HepG2 (cell line): ENCODE measurements around the gene RAB24. TPM values are rescaled to one million over a fixed set of nuclear protein-coding genes. Genes with fewer than 3 reads are reported as not detected.
A peak's percentile ranks its signal among the peaks of the same experiment; 100 is the strongest.

Experiments
- CENPT ChIP-seq: sonication (generic); formaldehyde crosslinking; IDR thresholded peaks from 2 replicates; pipeline ENCODE4 v1.8.0; 2022; ENCODE audit warnings: low read depth, mild to moderate bottlenecking, moderate library complexity, missing genetic modification reagents
- HMG20B ChIP-seq: conservative IDR thresholded peaks from 2 replicates; pipeline ENCODE4 v1.6.1; 2016; ENCODE audit warnings: missing genetic modification reagents, missing compliant biosample characterization
- NFE2 ChIP-seq: sonication (generic); formaldehyde crosslinking; IDR thresholded peaks from 2 replicates; pipeline ENCODE4 v1.4.0; 2020; ENCODE audit warnings: missing genetic modification reagents
- NPAS2 ChIP-seq: sonication (generic); formaldehyde crosslinking; IDR thresholded peaks from 2 replicates; pipeline ENCODE4 v1.8.0; 2022; ENCODE audit warnings: mild to moderate bottlenecking, missing genetic modification reagents, borderline replicate concordance
- PAWR ChIP-seq: sonication (generic); formaldehyde crosslinking; IDR thresholded peaks from 2 replicates; pipeline ENCODE4 v1.4.0; 2020; ENCODE audit warnings: missing genetic modification reagents, mild to moderate bottlenecking, borderline replicate concordance
- PTBP1 ChIP-seq: fragments of 200-400 bp; formaldehyde crosslinking; IDR thresholded peaks from 2 replicates; pipeline ENCODE4 v1.6.1; 2018; ENCODE audit warnings: low read length, low read depth; ENCODE audit not compliant: poor library complexity, severe bottlenecking
- SP1 ChIP-seq, 2 experiments: fragments of 450-650 bp in 1 of 2; sonication (generic) in 1 of 2; formaldehyde crosslinking in 1 of 2; IDR thresholded peaks; 2 replicates each; pipeline versions ENCODE4 v1.4.0 to v1.6.1; 2016 to 2020; ENCODE audit warnings: missing genetic modification reagents in 1 of 2
- SP2 ChIP-seq: sonication (generic); formaldehyde crosslinking; IDR thresholded peaks from 2 replicates; pipeline ENCODE4 v1.5.1; 2020; ENCODE audit warnings: mild to moderate bottlenecking, missing genetic modification reagents
- SRF ChIP-seq: IDR thresholded peaks from 2 replicates; pipeline ENCODE4 v1.6.1; 2011; ENCODE audit warnings: mild to moderate bottlenecking, low read depth, low read length, moderate library complexity
- ZBTB1 ChIP-seq: sonication (generic); formaldehyde crosslinking; IDR thresholded peaks from 2 replicates; pipeline ENCODE4 v1.4.0; 2020; ENCODE audit warnings: missing genetic modification reagents, borderline replicate concordance
- ZBTB34 ChIP-seq: sonication (generic); formaldehyde crosslinking; IDR thresholded peaks from 2 replicates; pipeline ENCODE4 v1.8.0; 2022; ENCODE audit warnings: mild to moderate bottlenecking, missing genetic modification reagents
- ZC3H4 ChIP-seq: sonication (generic); formaldehyde crosslinking; IDR thresholded peaks from 2 replicates; pipeline ENCODE4 v1.4.0; 2020; ENCODE audit warnings: missing genetic modification reagents, borderline replicate concordance
- ZNF367 ChIP-seq: sonication (generic); formaldehyde crosslinking; IDR thresholded peaks from 2 replicates; pipeline ENCODE4 v1.4.0; 2020; ENCODE audit warnings: missing genetic modification reagents, borderline replicate concordance
- ZNF562 ChIP-seq: sonication (generic); formaldehyde crosslinking; IDR thresholded peaks from 2 replicates; pipeline ENCODE4 v1.8.0; 2022; ENCODE audit warnings: missing genetic modification reagents, borderline replicate concordance
- ZNF619 ChIP-seq: sonication (generic); formaldehyde crosslinking; IDR thresholded peaks from 2 replicates; pipeline ENCODE4 v1.4.0; 2020; ENCODE audit warnings: mild to moderate bottlenecking, missing genetic modification reagents
- polyA plus RNA-seq, 8 experiments: library from polyadenylated mRNA; depleted of rRNA in 3 of 8; stranded (reverse) in 7 of 8; unstranded in 1 of 8; fragments of >200 nt; fragmentation: Illumina TruSeq in 4 of 8; extraction: Trizol in 4 of 8; gene quantifications; 2 replicates each; pipeline versions ENCODE4 v1.2.1 to v1.2.3, GENCODE V29; 2011 to 2016; ENCODE audit warnings: low read depth in 4 of 8, missing spikeins in 1 of 8, mixed read lengths in 1 of 8; ENCODE audit not compliant: insufficient read depth in 1 of 8
- total RNA-seq, 5 experiments: library from RNA; depleted of rRNA; stranded (reverse); fragments of >200 nt; fragmentation: Illumina TruSeq; extraction: Trizol; gene quantifications; 2 replicates each; pipeline ENCODE4 v1.2.3, GENCODE V29; 2016; ENCODE audit warnings: low read depth in 1 of 5
- TF ChIP-seq, protein P1 (sequence below), 2 experiments: sonication (generic) in 1 of 2; formaldehyde crosslinking in 1 of 2; IDR thresholded peaks; 2 replicates each; pipeline versions ENCODE4 v1.6.1 to v1.9.0; 2014 to 2022; ENCODE audit warnings: antibody characterized with exemption in 1 of 2, borderline replicate concordance in 1 of 2, inconsistent platforms in 1 of 2, low read depth in 1 of 2, missing genetic modification reagents in 1 of 2
- TF ChIP-seq, protein P2 (sequence below): sonication (generic); formaldehyde crosslinking; IDR thresholded peaks from 2 replicates; pipeline ENCODE4 v1.5.0; 2020; ENCODE audit warnings: mild to moderate bottlenecking, missing genetic modification reagents
- TF ChIP-seq, protein P3 (sequence below): sonication (generic); formaldehyde crosslinking; IDR thresholded peaks from 2 replicates; pipeline ENCODE4 v1.5.0; 2020; ENCODE audit warnings: missing genetic modification reagents

RAB24 gene
- total and polyA plus RNA-seq, 2 of the 13 experiments (the other 11 are each of a cell fraction or from before 2014, with no cell fraction given), result 22.9 to 63.7 TPM

DNA sequence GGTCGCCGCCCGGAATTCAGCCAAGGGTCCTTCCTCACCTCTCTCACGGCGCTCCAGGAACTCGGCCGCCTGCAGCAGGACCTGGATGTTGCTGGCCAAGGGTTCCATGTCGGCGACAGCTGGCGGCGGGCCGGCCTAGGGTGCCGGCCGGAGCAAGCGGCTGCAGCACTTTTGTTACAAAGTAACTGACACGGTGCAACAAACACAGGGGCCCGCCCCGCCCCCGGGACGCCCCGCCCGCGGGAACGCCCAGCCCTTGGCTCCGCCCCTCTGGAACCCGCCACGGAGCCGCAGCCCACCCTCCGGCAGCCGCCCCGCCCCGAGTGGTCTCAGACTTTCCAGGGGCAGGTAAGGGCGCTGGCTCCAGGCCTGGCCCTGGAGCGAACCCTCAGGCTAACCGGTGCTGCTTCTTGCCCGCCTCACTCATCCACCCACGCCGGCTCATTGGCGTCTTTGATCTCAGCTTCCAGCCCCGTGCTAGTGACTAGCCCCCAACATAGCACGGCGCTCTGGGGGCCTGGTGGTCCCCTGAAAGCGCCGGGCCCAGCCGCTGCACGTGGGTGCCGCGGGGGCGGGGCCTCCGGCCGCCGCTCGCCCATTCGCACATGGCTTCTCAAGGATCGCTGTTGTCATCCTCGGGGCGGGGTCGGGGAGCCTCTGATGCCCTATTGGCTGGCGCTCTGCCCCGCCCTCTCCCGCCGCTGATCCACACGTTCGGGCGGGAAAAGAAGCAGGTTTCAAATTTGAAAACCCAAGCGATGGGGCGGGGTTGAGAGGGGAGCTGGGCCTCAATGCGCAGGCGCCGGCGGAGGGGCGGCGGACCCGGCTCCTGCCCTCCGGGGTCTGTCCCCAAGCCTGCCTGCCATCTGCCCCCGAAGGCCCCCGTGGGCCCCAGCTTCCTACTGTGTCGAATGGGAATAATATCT is 8.5 kb upstream of the RAB24 start, which contains the start of gene MXD3 (continued):
- TF ChIP-seq, protein P1, sequence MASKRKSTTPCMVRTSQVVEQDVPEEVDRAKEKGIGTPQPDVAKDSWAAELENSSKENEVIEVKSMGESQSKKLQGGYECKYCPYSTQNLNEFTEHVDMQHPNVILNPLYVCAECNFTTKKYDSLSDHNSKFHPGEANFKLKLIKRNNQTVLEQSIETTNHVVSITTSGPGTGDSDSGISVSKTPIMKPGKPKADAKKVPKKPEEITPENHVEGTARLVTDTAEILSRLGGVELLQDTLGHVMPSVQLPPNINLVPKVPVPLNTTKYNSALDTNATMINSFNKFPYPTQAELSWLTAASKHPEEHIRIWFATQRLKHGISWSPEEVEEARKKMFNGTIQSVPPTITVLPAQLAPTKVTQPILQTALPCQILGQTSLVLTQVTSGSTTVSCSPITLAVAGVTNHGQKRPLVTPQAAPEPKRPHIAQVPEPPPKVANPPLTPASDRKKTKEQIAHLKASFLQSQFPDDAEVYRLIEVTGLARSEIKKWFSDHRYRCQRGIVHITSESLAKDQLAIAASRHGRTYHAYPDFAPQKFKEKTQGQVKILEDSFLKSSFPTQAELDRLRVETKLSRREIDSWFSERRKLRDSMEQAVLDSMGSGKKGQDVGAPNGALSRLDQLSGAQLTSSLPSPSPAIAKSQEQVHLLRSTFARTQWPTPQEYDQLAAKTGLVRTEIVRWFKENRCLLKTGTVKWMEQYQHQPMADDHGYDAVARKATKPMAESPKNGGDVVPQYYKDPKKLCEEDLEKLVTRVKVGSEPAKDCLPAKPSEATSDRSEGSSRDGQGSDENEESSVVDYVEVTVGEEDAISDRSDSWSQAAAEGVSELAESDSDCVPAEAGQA (IDR thresholded peaks at IDR 0.05; ENCODE audit: low read depth), result no peak
- TF ChIP-seq, protein P1 (CRISPR knock-in tag; IDR thresholded peaks at IDR 0.05; ENCODE audit: borderline replicate concordance), result no peak
- peak; percentile 57 for TF ChIP-seq SP2 (CRISPR knock-in tag)
- TF ChIP-seq HMG20B (CRISPR knock-in tag), result no peak
- TF ChIP-seq, protein P2, sequence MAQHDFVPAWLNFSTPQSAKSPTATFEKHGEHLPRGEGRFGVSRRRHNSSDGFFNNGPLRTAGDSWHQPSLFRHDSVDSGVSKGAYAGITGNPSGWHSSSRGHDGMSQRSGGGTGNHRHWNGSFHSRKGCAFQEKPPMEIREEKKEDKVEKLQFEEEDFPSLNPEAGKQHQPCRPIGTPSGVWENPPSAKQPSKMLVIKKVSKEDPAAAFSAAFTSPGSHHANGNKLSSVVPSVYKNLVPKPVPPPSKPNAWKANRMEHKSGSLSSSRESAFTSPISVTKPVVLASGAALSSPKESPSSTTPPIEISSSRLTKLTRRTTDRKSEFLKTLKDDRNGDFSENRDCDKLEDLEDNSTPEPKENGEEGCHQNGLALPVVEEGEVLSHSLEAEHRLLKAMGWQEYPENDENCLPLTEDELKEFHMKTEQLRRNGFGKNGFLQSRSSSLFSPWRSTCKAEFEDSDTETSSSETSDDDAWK (CRISPR knock-in tag), result no peak
- no peak for TF ChIP-seq NFE2
- TF ChIP-seq SRF, result no peak
- no peak for TF ChIP-seq CENPT
- no peak for TF ChIP-seq ZNF619 (CRISPR knock-in tag)
- TF ChIP-seq ZBTB34, result no peak
- no peak for TF ChIP-seq NPAS2 (CRISPR knock-in tag)
- TF ChIP-seq SP1 (IDR thresholded peaks at IDR 0.05), result no peak
- peak; percentile 87; the same call in 1 of the 2 replicates for TF ChIP-seq SP1 (CRISPR knock-in tag; IDR thresholded peaks at IDR 0.05)
- TF ChIP-seq ZBTB1 (CRISPR knock-in tag), result no peak
- TF ChIP-seq PAWR (CRISPR knock-in tag), result no peak
- no peak for TF ChIP-seq ZC3H4 (CRISPR knock-in tag)
- TF ChIP-seq ZNF367, result no peak
- TF ChIP-seq, protein P3, sequence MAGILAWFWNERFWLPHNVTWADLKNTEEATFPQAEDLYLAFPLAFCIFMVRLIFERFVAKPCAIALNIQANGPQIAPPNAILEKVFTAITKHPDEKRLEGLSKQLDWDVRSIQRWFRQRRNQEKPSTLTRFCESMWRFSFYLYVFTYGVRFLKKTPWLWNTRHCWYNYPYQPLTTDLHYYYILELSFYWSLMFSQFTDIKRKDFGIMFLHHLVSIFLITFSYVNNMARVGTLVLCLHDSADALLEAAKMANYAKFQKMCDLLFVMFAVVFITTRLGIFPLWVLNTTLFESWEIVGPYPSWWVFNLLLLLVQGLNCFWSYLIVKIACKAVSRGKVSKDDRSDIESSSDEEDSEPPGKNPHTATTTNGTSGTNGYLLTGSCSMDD, result no peak
- no peak; the same call in 1 of the 2 replicates for TF ChIP-seq ZNF562 (CRISPR knock-in tag)
- TF ChIP-seq PTBP1, result no peak
